Lung (tissue), 12 donors: Measurements from ENCODE around the gene DHX30. TPM values are rescaled to one million over a fixed set of nuclear protein-coding genes. Genes with fewer than 3 reads are reported as not detected.
A peak's percentile ranks its signal among the peaks of the same experiment; 100 is the strongest.

Experiments used
- ATAC-seq: fragments of 200-7000 bp; cut with Tn5 transposase; one replicate; pipeline ENCODE4 v1.9.1; 2020; ENCODE audit warnings: moderate number of reproducible peaks; ENCODE audit not compliant: insufficient read depth, low FRiP score
- DNase-seq, 3 donors: peaks; one replicate each; pipeline ENCODE4 v3.0.0-alpha.2; 2013 to 2017
- H3K27ac ChIP-seq, 2 donors: one replicate each; pipeline ENCODE4 v1.5.1; 2013; ENCODE audit warnings: mild to moderate bottlenecking in 2 of 2, moderate library complexity in 2 of 2, control low read depth in 1 of 2, inconsistent platforms in 1 of 2, low read depth in 1 of 2, low read length in 1 of 2
- H3K27me3 ChIP-seq, 3 donors: one replicate each; pipeline ENCODE4 v1.5.1; 2013; ENCODE audit warnings: low read length in 2 of 3; ENCODE audit not compliant: control insufficient read depth in 3 of 3, insufficient read depth in 3 of 3
- H3K36me3 ChIP-seq, 4 donors: one replicate each; pipeline ENCODE4 v1.5.1; 2013; ENCODE audit warnings: low read length in 4 of 4, mild to moderate bottlenecking in 1 of 4, moderate library complexity in 1 of 4; ENCODE audit not compliant: control insufficient read depth in 4 of 4, insufficient read depth in 4 of 4
- H3K4me1 ChIP-seq, 5 donors: one replicate each; pipeline ENCODE4 v1.5.1; 2013; ENCODE audit warnings: low read length in 5 of 5, mild to moderate bottlenecking in 2 of 5, moderate library complexity in 1 of 5; ENCODE audit not compliant: control insufficient read depth in 5 of 5, insufficient read depth in 5 of 5
- H3K4me3 ChIP-seq: one replicate; pipeline ENCODE4 v1.5.1; 2013; ENCODE audit warnings: mild to moderate bottlenecking, control low read depth, moderate library complexity
- H3K9ac ChIP-seq, 2 donors: one replicate each; pipeline ENCODE4 v1.5.1; 2013; ENCODE audit warnings: low read length in 2 of 2, control low read depth in 1 of 2; ENCODE audit not compliant: insufficient read depth in 1 of 2
- H3K9me3 ChIP-seq, 4 donors: one replicate each; pipeline ENCODE4 v1.5.1; 2013; ENCODE audit warnings: low read length in 3 of 4, mild to moderate bottlenecking in 1 of 4, moderate library complexity in 1 of 4; ENCODE audit not compliant: control insufficient read depth in 4 of 4, insufficient read depth in 3 of 4
- WGBS, 2 donors: extraction: QIAGEN DNeasy Blood & Tissue Kit; methylation state at CpG; one replicate each; pipeline ENCODE4 v1.1.7; 2013; 5-methylcytosine and 5-hydroxymethylcytosine counted together
- polyA plus RNA-seq, 2 donors: library from polyadenylated mRNA; stranded (reverse); fragments of 200-250 nt; gene quantifications; one replicate each; pipeline ENCODE4 v1.2.1, GENCODE V29; 2013
- total RNA-seq, 2 donors: library from RNA; depleted of rRNA in 1 of 2; stranded (reverse); fragments of >200 nt in 1 of 2; gene quantifications; one replicate each; pipeline ENCODE4 v1.2.1, GENCODE V29; 2014 to 2021
- TF ChIP-seq, protein P1 (sequence below): IDR thresholded peaks from 2 replicates; pipeline ENCODE4 v1.5.1; 2012; ENCODE audit warnings: mild to moderate bottlenecking; ENCODE audit errors: control extremely low read depth, extremely low read depth
- donor health status: control.
- donor health status: control.
- donor health status: Bipolar disorder and iron deficiency.
- donor health status: healthy.
- donor health status: DM: yes; HTN: yes; CAD: no.

Gene DHX30
- total and polyA plus RNA-seq, 4 donors: 42.2 to 65.9 (median 53.8) TPM

DNA sequence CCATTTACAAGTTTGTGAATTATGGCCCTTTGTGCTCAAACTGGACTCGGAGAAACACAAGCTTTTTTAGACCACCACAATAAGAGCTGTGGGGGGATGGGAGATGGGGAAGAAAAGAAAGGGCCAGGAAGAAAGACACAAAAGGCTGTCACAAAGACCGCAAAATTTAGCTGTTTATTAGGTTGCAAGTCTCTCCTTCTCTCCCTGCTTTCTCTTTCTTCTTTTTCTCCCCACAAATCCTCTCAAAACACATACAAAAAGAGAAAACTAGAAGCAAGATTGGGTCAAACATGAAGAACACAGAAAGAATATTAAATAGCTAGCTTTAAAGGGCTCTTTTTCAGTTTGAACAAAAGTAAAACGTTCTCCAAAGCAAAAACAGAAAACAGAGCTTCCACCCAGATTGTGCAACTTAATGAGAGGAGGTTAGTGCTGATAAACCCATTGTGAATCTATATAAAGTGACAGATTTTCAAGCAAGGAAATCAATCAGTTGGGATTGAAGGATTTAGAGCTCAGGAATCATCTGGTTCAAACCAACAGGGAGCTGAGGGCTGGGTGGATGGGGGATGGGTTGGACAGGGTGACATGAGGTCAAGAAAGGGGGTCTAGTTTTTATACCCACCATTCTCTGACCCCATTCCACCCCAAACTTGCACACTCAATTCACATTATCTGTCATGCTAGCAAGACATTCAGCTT is 87.3 kb downstream of the DHX30 start:
- Histone ChIP-seq H3K9me3 (no peaks in the 10 kb centered on the region), H3K27me3 (no peaks in the 10 kb centered on the region), H3K4me3 (no peak overlapping the region), H3K36me3 (peaks cover 2 to 16% (median 4%) of the 10 kb centered on the region in 4 donors), H3K9ac (peak overlapping the region in 1 of 2 donors; percentile 26), H3K27ac (peak overlapping the region; percentile 42 to 67), H3K4me1 (peaks cover 0 to 24% (median 8%) of the 10 kb centered on the region in 5 donors)
- DNase-seq: peak in 2 of 3 donors; percentile 50 to 52
- ATAC-seq: no peak
- TF ChIP-seq, protein P1, sequence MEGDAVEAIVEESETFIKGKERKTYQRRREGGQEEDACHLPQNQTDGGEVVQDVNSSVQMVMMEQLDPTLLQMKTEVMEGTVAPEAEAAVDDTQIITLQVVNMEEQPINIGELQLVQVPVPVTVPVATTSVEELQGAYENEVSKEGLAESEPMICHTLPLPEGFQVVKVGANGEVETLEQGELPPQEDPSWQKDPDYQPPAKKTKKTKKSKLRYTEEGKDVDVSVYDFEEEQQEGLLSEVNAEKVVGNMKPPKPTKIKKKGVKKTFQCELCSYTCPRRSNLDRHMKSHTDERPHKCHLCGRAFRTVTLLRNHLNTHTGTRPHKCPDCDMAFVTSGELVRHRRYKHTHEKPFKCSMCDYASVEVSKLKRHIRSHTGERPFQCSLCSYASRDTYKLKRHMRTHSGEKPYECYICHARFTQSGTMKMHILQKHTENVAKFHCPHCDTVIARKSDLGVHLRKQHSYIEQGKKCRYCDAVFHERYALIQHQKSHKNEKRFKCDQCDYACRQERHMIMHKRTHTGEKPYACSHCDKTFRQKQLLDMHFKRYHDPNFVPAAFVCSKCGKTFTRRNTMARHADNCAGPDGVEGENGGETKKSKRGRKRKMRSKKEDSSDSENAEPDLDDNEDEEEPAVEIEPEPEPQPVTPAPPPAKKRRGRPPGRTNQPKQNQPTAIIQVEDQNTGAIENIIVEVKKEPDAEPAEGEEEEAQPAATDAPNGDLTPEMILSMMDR: no peak
- 65 to 68% methylated on average over 3 of the region's 3 CpGs for WGBS, 2 donors

DNA sequence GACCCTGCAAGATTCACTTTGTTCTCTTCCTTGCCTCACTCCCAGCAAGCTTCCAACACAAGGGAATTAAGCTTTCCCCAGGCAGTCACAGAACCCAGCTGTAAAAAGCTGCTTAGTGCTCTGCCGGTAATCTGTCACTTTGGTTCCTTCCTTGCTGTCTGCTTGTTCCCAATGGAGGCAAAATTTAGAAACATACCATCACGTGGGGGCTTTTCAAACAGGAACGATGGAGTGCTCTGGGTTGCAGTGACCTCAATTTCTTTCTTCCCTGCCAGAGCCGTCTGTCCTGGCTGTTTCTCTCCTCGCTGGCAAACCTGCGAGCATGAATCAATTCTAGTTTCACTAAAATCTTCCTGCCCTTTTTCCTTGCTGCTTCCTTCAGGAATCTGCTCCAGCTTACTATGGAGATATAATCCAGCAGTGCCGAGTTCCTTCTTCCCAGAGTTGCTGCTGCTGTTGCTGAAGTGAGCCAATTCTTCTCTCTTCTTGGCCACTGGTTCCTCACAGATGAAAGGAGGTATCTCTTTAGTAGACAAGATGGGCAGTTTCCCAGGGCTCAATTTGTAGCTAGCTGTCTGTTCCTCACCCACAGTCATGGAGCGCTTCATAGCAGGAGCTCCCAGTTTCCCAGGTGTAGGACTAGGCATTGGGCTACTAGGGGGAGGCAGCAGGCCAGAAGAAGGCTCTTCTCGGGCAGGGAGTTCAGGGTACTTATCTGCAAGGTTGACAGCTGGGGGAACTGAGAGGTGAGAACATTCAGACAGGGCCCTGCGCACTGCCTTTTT is 88.1 kb downstream of the DHX30 start:
- WGBS, 2 donors: 70% methylated on average over 10 of the region's 10 CpGs
- H3K36me3 ChIP-seq: peaks cover 0 to 19% (median 6%) of the 10 kb centered on the region in 4 donors
- peak overlapping the region in 1 of 2 donors; percentile 1 for H3K9ac ChIP-seq
- peaks cover 0 to 24% (median 8%) of the 10 kb centered on the region in 5 donors for H3K4me1 ChIP-seq
- peak overlapping the region; percentile 37 to 42 for H3K27ac ChIP-seq
- ATAC-seq (no peak), DNase-seq (peak; percentile 35 to 85 (median 78))
- no peak overlapping the region for H3K4me3 ChIP-seq
- H3K27me3 ChIP-seq: no peaks in the 10 kb centered on the region
- TF ChIP-seq, protein P1: no peak
- no peaks in the 10 kb centered on the region for H3K9me3 ChIP-seq

DNA sequence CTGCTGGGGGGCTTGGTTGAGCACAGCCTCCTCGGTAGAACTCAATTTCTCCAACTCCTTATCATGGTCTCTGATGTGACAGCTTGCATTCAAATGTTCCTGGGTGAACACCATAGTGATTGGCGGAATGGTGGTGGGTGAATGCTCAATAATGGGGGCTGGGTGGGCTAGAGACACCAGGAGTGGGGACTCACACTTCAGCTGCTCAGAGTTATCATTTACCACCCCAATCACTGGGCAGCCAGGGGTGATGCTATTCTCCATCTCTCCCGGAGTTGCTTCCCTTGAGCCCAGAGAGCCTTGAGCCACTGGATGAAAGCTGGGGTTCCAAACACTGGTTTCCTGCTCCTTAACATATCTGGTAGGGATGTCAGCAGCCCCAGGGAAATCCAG is 88.7 kb downstream of the DHX30 start:
- H3K27ac ChIP-seq: no peak overlapping the region
- H3K9ac ChIP-seq: peak overlapping the region in 1 of 2 donors; percentile 1
- no peak overlapping the region for H3K4me3 ChIP-seq
- TF ChIP-seq, protein P1: no peak
- ATAC-seq (no peak), DNase-seq (no peak)
- peaks cover 0 to 19% (median 6%) of the 10 kb centered on the region in 4 donors for H3K36me3 ChIP-seq
- no peaks in the 10 kb centered on the region for H3K9me3 ChIP-seq
- 85 to 88% methylated on average over 3 of the region's 3 CpGs for WGBS, 2 donors
- no peaks in the 10 kb centered on the region for H3K27me3 ChIP-seq
- H3K4me1 ChIP-seq: peaks cover 0 to 24% (median 8%) of the 10 kb centered on the region in 5 donors
